Liver (tissue), 3 donors: ENCODE results near the gene ZNF674.

Experiments
- JUND ChIP-seq, 2 donors: IDR thresholded peaks; 2 replicates each; pipeline ENCODE4 v1.6.1; 2016; ENCODE audit warnings: antibody characterized with exemption in 2 of 2
- TAF1 ChIP-seq: conservative IDR thresholded peaks from 2 replicates; pipeline ENCODE4 v1.6.1; 2016; ENCODE audit warnings: antibody characterized with exemption, mild to moderate bottlenecking
- YY1 ChIP-seq: IDR thresholded peaks from 2 replicates; pipeline ENCODE4 v1.6.1; 2016; ENCODE audit warnings: antibody characterized with exemption, mild to moderate bottlenecking
- TF ChIP-seq, protein P1 (sequence below): fragments of 150-350 bp; IDR thresholded peaks from 2 replicates; pipeline ENCODE4 v1.5.1; 2017; ENCODE audit warnings: improper control_type of control experiment, low read depth, low read length; ENCODE audit not compliant: missing input control
- TF ChIP-seq, protein P2 (sequence below): IDR thresholded peaks from 2 replicates; pipeline ENCODE4 v1.6.1; 2016; ENCODE audit warnings: antibody characterized with exemption
- TF ChIP-seq, protein P3 (sequence below): IDR thresholded peaks from 2 replicates; pipeline ENCODE4 v1.6.1; 2016; ENCODE audit warnings: antibody characterized with exemption, mild to moderate bottlenecking
- donor health status: healthy.
- donor health status: healthy.

DNA sequence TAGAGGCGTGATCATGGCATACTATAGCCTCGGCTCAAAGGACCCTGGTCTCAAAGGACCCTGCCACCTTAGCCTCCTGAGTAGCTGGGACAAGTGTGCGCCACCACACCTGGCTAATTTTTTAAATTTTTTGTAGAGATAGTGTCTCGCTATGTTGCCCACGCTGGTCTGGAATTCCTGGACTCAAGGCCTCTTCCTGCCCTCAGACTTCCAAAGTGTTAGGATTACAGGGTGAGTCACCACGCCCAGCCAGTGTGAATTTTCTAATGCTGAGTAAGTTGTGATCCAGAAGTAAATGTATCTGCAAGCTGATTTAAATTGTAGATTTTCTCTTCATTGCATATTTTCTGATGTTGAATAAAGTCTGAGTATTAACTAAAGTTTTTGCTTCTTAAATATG, 2.6 kb upstream of the ZNF674 start:
- TF ChIP-seq TAF1 (no peak), JUND (IDR thresholded peaks at IDR 0.05) (no peak), YY1 (no peak)
- TF ChIP-seq, protein P1, sequence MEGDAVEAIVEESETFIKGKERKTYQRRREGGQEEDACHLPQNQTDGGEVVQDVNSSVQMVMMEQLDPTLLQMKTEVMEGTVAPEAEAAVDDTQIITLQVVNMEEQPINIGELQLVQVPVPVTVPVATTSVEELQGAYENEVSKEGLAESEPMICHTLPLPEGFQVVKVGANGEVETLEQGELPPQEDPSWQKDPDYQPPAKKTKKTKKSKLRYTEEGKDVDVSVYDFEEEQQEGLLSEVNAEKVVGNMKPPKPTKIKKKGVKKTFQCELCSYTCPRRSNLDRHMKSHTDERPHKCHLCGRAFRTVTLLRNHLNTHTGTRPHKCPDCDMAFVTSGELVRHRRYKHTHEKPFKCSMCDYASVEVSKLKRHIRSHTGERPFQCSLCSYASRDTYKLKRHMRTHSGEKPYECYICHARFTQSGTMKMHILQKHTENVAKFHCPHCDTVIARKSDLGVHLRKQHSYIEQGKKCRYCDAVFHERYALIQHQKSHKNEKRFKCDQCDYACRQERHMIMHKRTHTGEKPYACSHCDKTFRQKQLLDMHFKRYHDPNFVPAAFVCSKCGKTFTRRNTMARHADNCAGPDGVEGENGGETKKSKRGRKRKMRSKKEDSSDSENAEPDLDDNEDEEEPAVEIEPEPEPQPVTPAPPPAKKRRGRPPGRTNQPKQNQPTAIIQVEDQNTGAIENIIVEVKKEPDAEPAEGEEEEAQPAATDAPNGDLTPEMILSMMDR: no peak
- TF ChIP-seq, protein P2, sequence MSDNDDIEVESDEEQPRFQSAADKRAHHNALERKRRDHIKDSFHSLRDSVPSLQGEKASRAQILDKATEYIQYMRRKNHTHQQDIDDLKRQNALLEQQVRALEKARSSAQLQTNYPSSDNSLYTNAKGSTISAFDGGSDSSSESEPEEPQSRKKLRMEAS: no peak
- TF ChIP-seq, protein P3, sequence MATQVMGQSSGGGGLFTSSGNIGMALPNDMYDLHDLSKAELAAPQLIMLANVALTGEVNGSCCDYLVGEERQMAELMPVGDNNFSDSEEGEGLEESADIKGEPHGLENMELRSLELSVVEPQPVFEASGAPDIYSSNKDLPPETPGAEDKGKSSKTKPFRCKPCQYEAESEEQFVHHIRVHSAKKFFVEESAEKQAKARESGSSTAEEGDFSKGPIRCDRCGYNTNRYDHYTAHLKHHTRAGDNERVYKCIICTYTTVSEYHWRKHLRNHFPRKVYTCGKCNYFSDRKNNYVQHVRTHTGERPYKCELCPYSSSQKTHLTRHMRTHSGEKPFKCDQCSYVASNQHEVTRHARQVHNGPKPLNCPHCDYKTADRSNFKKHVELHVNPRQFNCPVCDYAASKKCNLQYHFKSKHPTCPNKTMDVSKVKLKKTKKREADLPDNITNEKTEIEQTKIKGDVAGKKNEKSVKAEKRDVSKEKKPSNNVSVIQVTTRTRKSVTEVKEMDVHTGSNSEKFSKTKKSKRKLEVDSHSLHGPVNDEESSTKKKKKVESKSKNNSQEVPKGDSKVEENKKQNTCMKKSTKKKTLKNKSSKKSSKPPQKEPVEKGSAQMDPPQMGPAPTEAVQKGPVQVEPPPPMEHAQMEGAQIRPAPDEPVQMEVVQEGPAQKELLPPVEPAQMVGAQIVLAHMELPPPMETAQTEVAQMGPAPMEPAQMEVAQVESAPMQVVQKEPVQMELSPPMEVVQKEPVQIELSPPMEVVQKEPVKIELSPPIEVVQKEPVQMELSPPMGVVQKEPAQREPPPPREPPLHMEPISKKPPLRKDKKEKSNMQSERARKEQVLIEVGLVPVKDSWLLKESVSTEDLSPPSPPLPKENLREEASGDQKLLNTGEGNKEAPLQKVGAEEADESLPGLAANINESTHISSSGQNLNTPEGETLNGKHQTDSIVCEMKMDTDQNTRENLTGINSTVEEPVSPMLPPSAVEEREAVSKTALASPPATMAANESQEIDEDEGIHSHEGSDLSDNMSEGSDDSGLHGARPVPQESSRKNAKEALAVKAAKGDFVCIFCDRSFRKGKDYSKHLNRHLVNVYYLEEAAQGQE: no peak
